IgD-negative memory B cell (primary cell): ENCODE results near the gene TRPM3. TPM values are rescaled to one million over a fixed set of nuclear protein-coding genes. Genes with fewer than 3 reads are reported as not detected.

Experiments
- H3K27ac Mint-ChIP-seq, 3 donors: one replicate each; pipeline ENCODE4 v1.8.0; 2020 to 2022; ENCODE audit warnings: mild to moderate bottlenecking in 3 of 3, mixed read lengths in 3 of 3, moderate library complexity in 1 of 3
- H3K27me3 Mint-ChIP-seq: one replicate; pipeline ENCODE4 v1.8.0; 2021; ENCODE audit warnings: mixed read lengths
- H3K36me3 Mint-ChIP-seq: one replicate; pipeline ENCODE4 v1.8.0; 2020; ENCODE audit warnings: mild to moderate bottlenecking, mixed read lengths
- H3K4me1 Mint-ChIP-seq, 3 donors: one replicate each; pipeline ENCODE4 v1.8.0; 2020 to 2022; ENCODE audit warnings: mixed read lengths in 3 of 3, mild to moderate bottlenecking in 1 of 3
- H3K4me3 Mint-ChIP-seq, 4 donors: one replicate each; pipeline ENCODE4 v1.8.0; 2020 to 2022; ENCODE audit warnings: mild to moderate bottlenecking in 4 of 4, mixed read lengths in 4 of 4, moderate library complexity in 3 of 4
- H3K9me3 Mint-ChIP-seq, 3 donors: one replicate each; pipeline ENCODE4 v1.8.0; 2020 to 2021; ENCODE audit warnings: mixed read lengths in 3 of 3, mild to moderate bottlenecking in 1 of 3
- polyA plus RNA-seq: library from polyadenylated mRNA; unstranded; fragments of 300-500 nt; fragmentation: Illumina TruSeq; gene quantifications from one replicate; pipeline ENCODE4 v1.2.3, GENCODE V29; 2021

The TRPM3 gene
- polyA plus RNA-seq, 1 donor from 2014 or later: not detected

DNA sequence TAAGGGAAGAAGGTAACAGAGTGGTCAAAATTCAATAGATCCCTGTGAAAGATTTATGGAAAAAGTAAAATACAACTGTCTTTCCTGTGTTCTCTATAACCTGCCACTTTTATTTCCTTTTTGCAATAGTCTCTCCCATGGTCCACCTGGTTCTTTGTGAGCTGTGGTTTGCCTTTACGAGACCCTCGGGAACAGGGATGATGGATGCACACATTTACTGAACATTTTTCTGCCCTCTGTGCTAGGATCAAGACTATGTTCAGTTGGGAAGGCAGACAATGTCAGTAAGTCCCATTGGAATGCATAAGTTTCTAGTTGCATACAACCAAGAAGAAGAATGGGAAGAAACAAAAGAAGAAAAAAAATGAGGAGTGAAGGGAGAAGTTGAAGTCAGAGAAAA lies 281.2 kb downstream of the TRPM3 start:
- H3K4me3 Mint-ChIP-seq: no peak overlapping the region
- H3K27me3 Mint-ChIP-seq: no peaks in the 10 kb centered on the region
- H3K36me3 Mint-ChIP-seq: no peaks in the 10 kb centered on the region
- no peak overlapping the region for H3K27ac Mint-ChIP-seq
- H3K9me3 Mint-ChIP-seq: no peaks in the 10 kb centered on the region
- no peaks in the 10 kb centered on the region for H3K4me1 Mint-ChIP-seq

DNA sequence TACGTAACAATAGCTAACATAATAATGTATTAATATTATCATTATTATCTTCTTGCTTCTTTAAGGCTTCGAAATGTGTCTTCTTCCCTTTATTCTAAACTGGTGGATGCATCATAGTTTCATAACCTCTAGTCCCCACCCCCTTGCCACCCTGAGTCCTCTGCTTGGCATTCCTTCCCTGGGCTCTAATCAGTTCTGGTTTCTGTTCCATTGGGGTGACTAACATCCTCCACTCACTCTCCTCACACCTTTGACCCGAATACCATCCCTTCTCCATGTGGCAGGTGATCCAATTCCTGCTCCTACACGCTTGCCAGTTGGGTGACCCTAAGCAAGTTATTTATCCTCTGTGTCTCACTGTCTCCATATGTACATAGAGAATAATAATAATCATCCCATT lies 286.1 kb downstream of the TRPM3 start:
- Mint-ChIP-seq H3K27me3 (peaks cover under 1% of the 10 kb centered on the region), H3K27ac (no peak overlapping the region), H3K9me3 (no peaks in the 10 kb centered on the region), H3K4me1 (no peaks in the 10 kb centered on the region), H3K4me3 (no peak overlapping the region), H3K36me3 (no peaks in the 10 kb centered on the region)

DNA sequence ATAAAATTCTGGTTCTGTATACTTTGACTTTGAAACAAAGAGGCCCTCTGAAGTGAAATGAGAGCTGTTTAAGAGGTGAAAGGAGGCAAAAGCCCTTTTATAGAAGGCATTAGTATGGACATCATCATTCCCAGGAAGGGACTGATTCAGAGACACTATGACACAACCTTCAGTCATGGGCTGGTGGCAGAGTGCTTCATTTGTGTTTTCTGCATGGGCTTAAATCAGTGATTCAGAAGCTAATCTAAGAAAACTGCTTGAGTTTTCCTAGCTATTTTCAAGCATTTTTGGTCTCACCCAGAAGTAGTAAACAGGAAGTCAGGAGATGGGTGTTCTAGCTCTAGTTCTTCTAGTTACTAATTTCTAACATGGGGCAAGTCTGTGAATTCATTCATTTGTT lies 288.9 kb downstream of the TRPM3 start:
- no peaks in the 10 kb centered on the region for H3K9me3 Mint-ChIP-seq
- peaks cover 1% of the 10 kb centered on the region for H3K27me3 Mint-ChIP-seq
- H3K36me3 Mint-ChIP-seq: no peaks in the 10 kb centered on the region
- H3K4me3 Mint-ChIP-seq: no peak overlapping the region
- H3K4me1 Mint-ChIP-seq: no peaks in the 10 kb centered on the region
- no peak overlapping the region for H3K27ac Mint-ChIP-seq

DNA sequence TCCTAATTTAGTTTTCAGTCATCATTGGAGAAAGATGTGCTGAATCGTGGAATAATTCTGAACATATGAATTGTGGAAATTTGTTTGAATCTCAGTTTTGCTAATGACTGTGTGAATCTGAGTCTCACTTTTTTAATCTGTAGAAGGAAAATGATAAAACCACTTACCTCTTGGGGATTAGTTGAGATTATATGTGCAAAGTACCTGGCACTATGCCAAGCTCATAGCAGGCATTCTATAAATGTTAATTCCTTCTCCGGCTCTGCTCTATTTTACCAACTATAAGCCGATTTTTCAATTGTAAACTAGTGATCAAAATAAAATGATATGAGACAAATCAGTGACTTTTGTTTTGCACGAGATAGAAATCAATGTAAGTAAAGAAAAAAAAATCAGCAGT lies 290.8 kb downstream of the TRPM3 start:
- Mint-ChIP-seq H3K4me1 (no peaks in the 10 kb centered on the region), H3K27ac (no peak overlapping the region), H3K9me3 (peaks cover 0 to 2% (median 0%) of the 10 kb centered on the region in 3 donors), H3K4me3 (no peak overlapping the region), H3K36me3 (no peaks in the 10 kb centered on the region), H3K27me3 (peaks cover 1% of the 10 kb centered on the region)

DNA sequence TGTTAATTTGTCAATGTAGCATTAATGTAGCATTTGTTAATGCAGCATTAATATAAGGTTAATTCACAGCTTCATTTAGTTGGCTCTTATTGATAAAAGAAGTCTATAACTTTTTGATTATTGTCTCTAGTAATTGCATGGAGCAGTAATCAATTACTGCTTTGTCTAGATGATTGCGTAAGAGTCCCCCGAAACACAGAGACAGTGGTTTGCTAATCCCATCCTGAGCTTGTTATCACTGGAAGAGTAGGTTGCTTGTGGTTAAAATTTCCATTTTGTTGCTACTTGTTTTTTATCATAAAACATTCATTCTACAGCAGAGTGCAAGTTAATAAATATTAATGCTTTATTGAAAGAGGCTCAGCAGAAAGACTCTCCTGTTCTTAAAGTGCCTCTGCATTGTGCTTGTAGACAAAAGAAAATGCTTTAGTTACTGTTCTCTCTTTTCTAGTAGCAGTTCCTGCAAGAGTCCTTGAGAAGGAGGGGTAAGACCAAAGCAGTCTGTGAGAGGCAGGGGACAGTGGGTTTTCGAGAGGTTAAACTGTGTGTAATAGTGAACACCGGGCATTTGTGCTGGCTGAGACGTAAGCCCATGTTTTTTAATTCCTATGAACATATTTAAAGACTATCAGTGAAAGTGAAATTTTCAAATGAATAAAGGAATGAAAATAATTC lies 291.7 kb downstream of the TRPM3 start:
- Mint-ChIP-seq H3K4me1 (no peaks in the 10 kb centered on the region), H3K27ac (no peak overlapping the region), H3K4me3 (no peak overlapping the region), H3K9me3 (peaks cover 0 to 2% (median 0%) of the 10 kb centered on the region in 3 donors), H3K36me3 (no peaks in the 10 kb centered on the region), H3K27me3 (peaks cover 1% of the 10 kb centered on the region)

DNA sequence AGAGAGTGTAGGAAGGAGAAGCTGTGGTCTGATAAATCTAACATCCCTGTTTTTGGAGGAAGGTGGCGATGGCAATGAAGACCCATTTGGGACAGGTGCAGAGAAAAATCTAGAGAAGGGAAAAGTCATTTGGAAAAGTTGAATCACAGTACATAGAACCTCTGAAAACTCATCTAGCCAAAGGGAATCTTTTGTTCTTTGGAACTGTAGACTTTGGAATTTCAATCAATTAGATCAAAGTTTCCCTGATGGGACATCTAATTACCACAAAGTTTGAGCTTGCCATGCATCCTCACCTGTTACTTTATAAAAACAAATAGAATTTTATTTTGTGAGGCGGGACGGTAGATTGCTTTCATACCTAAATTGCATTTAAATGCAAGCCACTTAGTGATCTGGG lies 294.9 kb downstream of the TRPM3 start:
- Mint-ChIP-seq H3K27ac (no peak overlapping the region), H3K36me3 (peaks cover 2% of the 10 kb centered on the region), H3K27me3 (peaks cover 1% of the 10 kb centered on the region), H3K4me3 (no peak overlapping the region), H3K4me1 (no peaks in the 10 kb centered on the region), H3K9me3 (peaks cover 0 to 2% (median 0%) of the 10 kb centered on the region in 3 donors)

DNA sequence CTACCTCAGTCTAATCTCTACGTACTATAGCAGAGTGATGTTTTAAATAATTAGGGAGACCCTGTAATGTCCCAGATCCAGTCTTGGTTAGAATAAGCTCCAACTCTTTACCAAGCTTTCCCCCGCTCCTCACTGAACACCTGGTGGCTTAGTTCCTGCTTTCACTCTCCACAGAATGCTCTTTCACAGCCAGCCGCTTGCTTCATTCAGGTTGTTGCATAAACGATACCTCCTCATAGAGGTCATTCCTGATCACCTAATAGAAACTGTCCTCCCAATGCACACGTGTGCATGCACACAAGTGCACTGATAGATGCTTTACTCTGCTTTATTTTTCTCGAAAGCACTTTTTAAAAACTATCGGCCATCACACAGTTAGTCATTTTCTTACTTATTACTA lies 298.1 kb downstream of the TRPM3 start:
- no peaks in the 10 kb centered on the region for H3K4me1 Mint-ChIP-seq
- peaks cover 2% of the 10 kb centered on the region for H3K36me3 Mint-ChIP-seq
- no peak overlapping the region for H3K27ac Mint-ChIP-seq
- H3K4me3 Mint-ChIP-seq: no peak overlapping the region
- no peaks in the 10 kb centered on the region for H3K27me3 Mint-ChIP-seq
- peaks cover 0 to 3% (median 0%) of the 10 kb centered on the region in 3 donors for H3K9me3 Mint-ChIP-seq

DNA sequence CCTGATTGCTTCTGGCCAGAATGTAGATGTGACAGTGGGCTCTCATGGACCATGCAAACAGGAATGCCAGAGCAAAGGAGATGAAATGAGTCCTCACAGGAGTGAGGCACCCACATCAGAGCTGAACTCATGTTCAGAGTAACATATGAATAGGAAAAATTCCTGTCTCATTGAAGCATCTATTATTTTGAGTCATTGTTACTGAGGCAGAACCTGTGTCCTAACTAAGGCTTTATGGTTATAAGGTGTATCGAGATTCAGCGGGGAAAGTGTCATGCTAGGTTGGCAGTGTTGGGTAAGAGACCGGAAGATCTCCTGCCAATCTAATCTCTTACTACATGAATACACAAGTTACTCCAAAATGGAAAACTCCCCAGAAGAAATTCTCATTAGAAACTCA lies 304.1 kb downstream of the TRPM3 start:
- Mint-ChIP-seq H3K4me1 (no peaks in the 10 kb centered on the region), H3K27me3 (peaks cover 1% of the 10 kb centered on the region), H3K9me3 (peaks cover 0 to 7% (median 0%) of the 10 kb centered on the region in 3 donors), H3K4me3 (no peak overlapping the region), H3K27ac (no peak overlapping the region), H3K36me3 (peaks cover 2% of the 10 kb centered on the region)

DNA sequence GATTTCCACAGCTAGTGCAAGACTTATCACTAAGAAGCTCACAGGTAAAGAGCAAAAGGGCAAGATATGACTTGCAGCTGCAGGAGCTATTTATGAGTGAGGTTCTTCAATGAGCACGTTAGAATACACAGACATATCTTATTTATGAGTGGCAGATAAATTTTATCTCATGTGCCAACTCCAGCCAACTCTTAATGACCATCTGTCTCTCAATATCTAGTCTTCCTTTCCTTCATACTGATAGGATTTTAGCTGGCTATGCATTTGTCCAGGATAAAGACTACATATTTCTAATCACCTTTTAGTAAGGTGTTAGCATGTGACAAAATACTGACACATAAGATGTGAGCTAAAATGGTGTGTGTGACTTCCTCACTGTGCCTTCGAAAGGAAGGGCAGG lies 304.5 kb downstream of the TRPM3 start:
- H3K4me3 Mint-ChIP-seq: no peak overlapping the region
- H3K9me3 Mint-ChIP-seq: peaks cover 0 to 7% (median 0%) of the 10 kb centered on the region in 3 donors
- peaks cover 1% of the 10 kb centered on the region for H3K27me3 Mint-ChIP-seq
- H3K36me3 Mint-ChIP-seq: no peaks in the 10 kb centered on the region
- no peak overlapping the region for H3K27ac Mint-ChIP-seq
- H3K4me1 Mint-ChIP-seq: no peaks in the 10 kb centered on the region

DNA sequence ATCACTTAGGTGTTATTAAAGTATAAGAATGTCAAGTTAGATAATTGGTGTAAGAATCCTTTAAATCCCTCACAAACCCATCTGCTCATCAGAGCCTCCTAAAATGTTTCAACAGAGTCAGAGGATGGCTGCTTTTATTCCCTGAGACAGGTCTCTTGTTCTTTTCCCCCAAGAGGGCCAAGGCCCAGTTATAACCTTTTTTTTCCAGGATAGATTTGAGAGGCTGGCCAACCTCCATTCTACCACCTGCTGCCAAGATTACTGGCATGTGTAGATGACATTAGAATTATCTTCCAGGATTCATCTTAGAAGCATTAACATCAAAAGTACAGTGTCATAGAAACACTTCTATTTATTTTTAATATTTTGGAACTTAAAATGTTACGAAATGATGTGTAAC lies 305.1 kb downstream of the TRPM3 start:
- H3K4me1 Mint-ChIP-seq: no peaks in the 10 kb centered on the region
- no peaks in the 10 kb centered on the region for H3K36me3 Mint-ChIP-seq
- no peak overlapping the region for H3K27ac Mint-ChIP-seq
- peaks cover 1% of the 10 kb centered on the region for H3K27me3 Mint-ChIP-seq
- peaks cover 0 to 7% (median 0%) of the 10 kb centered on the region in 3 donors for H3K9me3 Mint-ChIP-seq
- H3K4me3 Mint-ChIP-seq: no peak overlapping the region

DNA sequence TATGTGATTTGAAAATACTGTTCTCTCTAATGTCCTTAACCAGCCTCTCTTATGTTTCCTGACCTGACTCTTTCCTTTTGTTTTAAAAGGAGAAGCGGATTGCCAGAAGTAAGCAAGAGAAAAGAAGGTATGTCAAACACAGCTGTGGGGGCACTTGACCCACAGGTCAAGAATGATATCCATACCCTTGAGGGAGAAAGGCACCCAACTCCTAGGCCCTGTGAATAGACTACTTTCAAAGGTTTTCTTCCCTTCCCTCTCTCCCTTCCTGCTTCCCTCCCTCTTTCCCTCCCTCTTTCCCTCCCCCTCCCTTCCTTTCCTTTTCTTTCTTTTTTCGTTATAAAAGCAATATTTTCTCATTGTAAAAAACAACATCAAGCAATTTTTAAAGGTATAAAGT lies 306.8 kb downstream of the TRPM3 start:
- Mint-ChIP-seq H3K4me3 (no peak overlapping the region), H3K4me1 (no peaks in the 10 kb centered on the region), H3K36me3 (no peaks in the 10 kb centered on the region), H3K9me3 (peaks cover 0 to 5% (median 0%) of the 10 kb centered on the region in 3 donors), H3K27ac (no peak overlapping the region), H3K27me3 (peaks cover 1% of the 10 kb centered on the region)

DNA sequence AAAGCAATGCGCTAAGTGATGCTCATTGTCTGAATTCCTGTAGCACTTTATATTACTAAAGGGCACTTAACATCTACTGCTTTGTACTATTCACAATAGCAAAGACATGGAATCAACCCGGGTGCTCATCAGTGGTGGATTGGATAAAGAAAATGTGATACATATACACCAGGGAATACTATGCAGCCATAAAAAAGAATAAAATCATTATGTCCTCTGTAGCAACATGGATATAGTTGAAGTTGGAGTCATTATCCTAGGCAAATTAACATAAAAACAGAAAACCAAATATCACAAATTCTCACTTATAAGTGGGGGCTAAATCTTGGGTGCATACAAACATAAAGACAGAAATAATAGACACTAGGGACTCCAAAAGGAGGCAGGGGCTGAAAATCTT lies 308.3 kb downstream of the TRPM3 start:
- Mint-ChIP-seq H3K36me3 (no peaks in the 10 kb centered on the region), H3K27ac (no peak overlapping the region), H3K4me1 (no peaks in the 10 kb centered on the region), H3K27me3 (peaks cover 1% of the 10 kb centered on the region), H3K4me3 (no peak overlapping the region), H3K9me3 (peaks cover 0 to 5% (median 0%) of the 10 kb centered on the region in 3 donors)

DNA sequence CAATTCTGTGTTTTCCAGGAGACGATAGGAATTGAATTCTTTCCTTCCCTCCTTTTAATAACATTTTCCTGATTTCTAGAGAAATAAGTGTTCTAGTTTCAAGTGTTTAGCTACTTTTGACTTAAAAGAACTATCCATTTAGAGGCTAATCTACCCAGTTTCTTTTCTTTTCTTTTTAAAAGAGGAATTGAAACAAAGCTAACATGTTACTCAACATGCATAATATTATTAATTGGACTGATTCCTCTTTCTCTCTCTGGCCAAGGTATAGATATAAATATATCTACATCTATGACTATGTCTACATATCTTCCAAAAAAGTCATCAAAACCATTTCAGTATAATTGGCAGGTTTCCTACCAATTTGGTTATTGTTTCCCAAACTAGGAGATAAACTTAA lies 309.8 kb downstream of the TRPM3 start:
- H3K27ac Mint-ChIP-seq: no peak overlapping the region
- no peaks in the 10 kb centered on the region for H3K4me1 Mint-ChIP-seq
- H3K9me3 Mint-ChIP-seq: peaks cover 0 to 5% (median 0%) of the 10 kb centered on the region in 3 donors
- H3K36me3 Mint-ChIP-seq: no peaks in the 10 kb centered on the region
- H3K4me3 Mint-ChIP-seq: no peak overlapping the region
- H3K27me3 Mint-ChIP-seq: peaks cover 1% of the 10 kb centered on the region

DNA sequence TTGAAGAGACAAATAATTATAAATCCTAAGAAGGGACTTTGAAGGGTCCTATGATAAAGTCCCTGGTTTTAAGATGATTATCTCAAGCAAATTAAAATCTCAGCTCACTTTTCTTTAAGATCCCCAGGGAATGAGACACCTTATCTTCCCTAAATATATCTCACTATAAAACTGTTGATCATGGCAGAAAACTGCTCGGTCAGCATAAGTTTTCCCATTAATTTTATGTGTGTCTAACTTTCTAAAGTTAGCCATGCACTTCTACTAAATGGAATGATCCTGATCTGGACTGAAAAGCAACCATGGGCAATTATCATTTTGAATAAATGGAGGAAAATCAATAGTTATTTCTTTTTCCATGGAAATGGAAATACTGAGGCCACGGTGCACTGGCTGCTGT lies 314.5 kb downstream of the TRPM3 start:
- H3K9me3 Mint-ChIP-seq: no peaks in the 10 kb centered on the region
- H3K4me3 Mint-ChIP-seq: no peak overlapping the region
- H3K27me3 Mint-ChIP-seq: peaks cover 2% of the 10 kb centered on the region
- H3K36me3 Mint-ChIP-seq: no peaks in the 10 kb centered on the region
- H3K27ac Mint-ChIP-seq: no peak overlapping the region
- H3K4me1 Mint-ChIP-seq: no peaks in the 10 kb centered on the region

DNA sequence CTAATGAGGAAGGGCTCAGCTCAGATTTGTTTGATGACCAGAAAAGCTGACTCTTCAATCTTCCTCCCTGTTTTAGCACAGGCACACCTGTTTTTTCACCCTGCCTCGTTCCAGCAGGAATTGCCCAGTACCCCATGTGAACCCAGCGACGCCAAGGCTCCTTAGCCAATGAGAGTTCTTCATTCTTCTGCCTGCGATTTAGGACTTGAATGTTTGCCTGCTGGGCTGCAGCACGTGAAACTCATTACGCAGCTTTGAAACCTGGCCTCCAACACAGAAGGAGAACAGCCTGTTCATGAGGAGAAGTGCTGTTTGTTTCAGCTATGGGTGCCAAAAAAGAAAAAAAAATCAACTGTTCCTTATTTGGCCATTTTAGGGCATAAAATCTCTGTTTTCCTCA lies 315.5 kb downstream of the TRPM3 start:
- Mint-ChIP-seq H3K9me3 (no peaks in the 10 kb centered on the region), H3K4me1 (no peaks in the 10 kb centered on the region), H3K27me3 (peaks cover 2% of the 10 kb centered on the region), H3K4me3 (no peak overlapping the region), H3K27ac (no peak overlapping the region), H3K36me3 (no peaks in the 10 kb centered on the region)

DNA sequence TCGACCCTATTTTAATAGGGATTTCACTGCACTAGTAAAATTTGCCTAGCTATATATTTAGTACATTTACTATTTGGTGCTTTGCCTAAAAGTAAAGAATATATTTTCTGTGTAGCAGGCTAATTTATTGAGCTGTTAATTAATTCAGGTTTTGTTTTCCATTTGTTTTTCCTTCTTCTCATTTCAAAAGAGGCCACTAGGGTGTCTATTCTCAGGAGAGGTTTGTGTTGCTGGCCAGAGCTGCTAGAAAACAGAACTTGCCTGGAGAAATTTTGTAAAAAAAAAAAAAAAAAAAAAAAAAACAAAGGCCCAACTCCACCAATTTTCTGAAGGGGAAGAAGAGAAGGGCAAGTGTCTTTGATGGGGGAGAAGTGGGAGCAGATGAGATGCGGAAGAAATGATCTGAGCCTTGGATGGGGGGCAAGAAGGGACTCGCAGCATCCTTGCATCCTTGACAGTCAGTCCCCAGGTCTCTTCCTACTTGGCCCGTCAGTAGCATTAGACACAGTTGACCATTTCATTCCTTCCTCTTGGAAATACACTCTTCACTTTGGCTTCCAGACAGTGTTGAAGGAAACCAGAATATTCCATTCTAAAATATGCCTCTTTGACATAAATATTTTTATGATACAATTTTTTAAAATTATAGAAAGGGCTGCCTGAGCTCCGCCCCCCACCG lies 318.5 kb downstream of the TRPM3 start:
- Mint-ChIP-seq H3K9me3 (no peaks in the 10 kb centered on the region), H3K27me3 (peaks cover 2% of the 10 kb centered on the region), H3K4me1 (no peaks in the 10 kb centered on the region), H3K4me3 (no peak overlapping the region), H3K27ac (no peak overlapping the region), H3K36me3 (no peaks in the 10 kb centered on the region)
